Measurements from ENCODE around the gene SPATA16.

Gene SPATA16

GRCh38 chr3:173135059-173135458, 6.0 kb downstream of the SPATA16 start:
- no peak for TF ChIP-seq CTCF (IDR thresholded peaks at IDR 0.05; ENCODE audit: extremely low read depth, insufficient read depth, missing control alignments)
- DNase-seq (ENCODE audit: low spot score), result no peak

GRCh38 chr3:173128633-173129032, 12.4 kb downstream of the SPATA16 start:
- no peak for TF ChIP-seq CTCF (IDR thresholded peaks at IDR 0.05; ENCODE audit: extremely low read depth, insufficient read depth, missing control alignments)

More at GRCh38 chr3:173135059-173135458, 6.0 kb downstream of the SPATA16 start:
- in situ Hi-C loops (cut with MboI; ENCODE audit: low pct_unique_long_range_greater_than_20kb, low sequenced_read_pairs, unreplicated experiment), result no loop called here

GRCh38 chr3:173111321-173111720, 29.7 kb downstream of the SPATA16 start:
- in situ Hi-C loops (cut with MboI; ENCODE audit: low pct_unique_long_range_greater_than_20kb, low sequenced_read_pairs, unreplicated experiment), result no loop called here
- DNase-seq (ENCODE audit: low spot score), result no peak
- no peak for TF ChIP-seq CTCF (IDR thresholded peaks at IDR 0.05; ENCODE audit: extremely low read depth, insufficient read depth, missing control alignments)

More at GRCh38 chr3:173128633-173129032, 12.4 kb downstream of the SPATA16 start:
- no peak for DNase-seq (ENCODE audit: low spot score)
- in situ Hi-C loops (cut with MboI; ENCODE audit: low pct_unique_long_range_greater_than_20kb, low sequenced_read_pairs, unreplicated experiment), result no loop called here

- in situ Hi-C loops (cut with MboI; ENCODE audit: low pct_unique_long_range_greater_than_20kb, low sequenced_read_pairs, unreplicated experiment), result no loop called here
- TF ChIP-seq CTCF (IDR thresholded peaks at IDR 0.05; ENCODE audit: extremely low read depth, insufficient read depth, missing control alignments), result no peak
- no peak for DNase-seq (ENCODE audit: low spot score)
These were observed 31.9 kb downstream of the SPATA16 start for GRCh38 chr3:173109143-173109542.

- DNase-seq (ENCODE audit: low spot score), result no peak
- TF ChIP-seq CTCF (IDR thresholded peaks at IDR 0.05; ENCODE audit: extremely low read depth, insufficient read depth, missing control alignments), result no peak
- in situ Hi-C loops (cut with MboI; ENCODE audit: low pct_unique_long_range_greater_than_20kb, low sequenced_read_pairs, unreplicated experiment), result no loop called here
These were observed 37.6 kb downstream of the SPATA16 start for GRCh38 chr3:173103469-173103868.

GRCh38 chr3:173098959-173099358, 42.1 kb downstream of the SPATA16 start:
- TF ChIP-seq CTCF (IDR thresholded peaks at IDR 0.05; ENCODE audit: extremely low read depth, insufficient read depth, missing control alignments), result no peak
- DNase-seq (ENCODE audit: low spot score), result no peak
- in situ Hi-C loops (cut with MboI; ENCODE audit: low pct_unique_long_range_greater_than_20kb, low sequenced_read_pairs, unreplicated experiment), result no loop called here
